ENCODE data around the gene PMM2.
A peak's percentile ranks its signal among the peaks of the same experiment; 100 is the strongest.

The PMM2 gene

DNA sequence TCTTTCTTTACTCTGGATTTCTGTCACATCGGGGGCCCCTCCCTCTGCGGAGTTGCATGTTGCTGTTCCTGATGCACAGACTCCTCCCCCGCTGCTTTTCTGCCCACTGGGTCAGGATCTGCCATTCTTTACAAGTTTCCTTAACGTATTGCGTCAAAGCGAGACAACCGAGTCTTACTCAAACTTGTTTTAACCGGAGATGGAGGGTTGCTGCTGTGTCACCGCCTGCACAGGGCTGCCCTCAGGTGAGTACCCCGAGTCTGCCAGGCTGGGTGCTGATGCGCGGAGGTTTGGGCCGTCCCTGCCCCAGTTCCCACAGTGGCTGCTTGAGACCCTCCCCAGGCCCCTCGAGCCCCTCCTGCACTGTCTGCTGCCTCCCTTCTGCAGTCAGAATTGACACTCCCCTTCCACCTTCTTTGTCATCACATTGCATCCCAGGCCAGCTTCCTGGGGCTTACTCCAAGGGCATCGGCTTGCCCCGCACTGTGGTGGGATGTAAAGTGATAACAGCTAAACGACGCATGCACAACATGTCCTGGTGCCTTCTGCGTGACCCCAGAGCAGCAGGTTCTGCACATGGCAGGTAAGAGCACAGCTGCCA lies 51.9 kb downstream of the PMM2 start:
- H3K4me3 ChIP-seq = no peak overlapping the region
- TF ChIP-seq, protein P1, sequence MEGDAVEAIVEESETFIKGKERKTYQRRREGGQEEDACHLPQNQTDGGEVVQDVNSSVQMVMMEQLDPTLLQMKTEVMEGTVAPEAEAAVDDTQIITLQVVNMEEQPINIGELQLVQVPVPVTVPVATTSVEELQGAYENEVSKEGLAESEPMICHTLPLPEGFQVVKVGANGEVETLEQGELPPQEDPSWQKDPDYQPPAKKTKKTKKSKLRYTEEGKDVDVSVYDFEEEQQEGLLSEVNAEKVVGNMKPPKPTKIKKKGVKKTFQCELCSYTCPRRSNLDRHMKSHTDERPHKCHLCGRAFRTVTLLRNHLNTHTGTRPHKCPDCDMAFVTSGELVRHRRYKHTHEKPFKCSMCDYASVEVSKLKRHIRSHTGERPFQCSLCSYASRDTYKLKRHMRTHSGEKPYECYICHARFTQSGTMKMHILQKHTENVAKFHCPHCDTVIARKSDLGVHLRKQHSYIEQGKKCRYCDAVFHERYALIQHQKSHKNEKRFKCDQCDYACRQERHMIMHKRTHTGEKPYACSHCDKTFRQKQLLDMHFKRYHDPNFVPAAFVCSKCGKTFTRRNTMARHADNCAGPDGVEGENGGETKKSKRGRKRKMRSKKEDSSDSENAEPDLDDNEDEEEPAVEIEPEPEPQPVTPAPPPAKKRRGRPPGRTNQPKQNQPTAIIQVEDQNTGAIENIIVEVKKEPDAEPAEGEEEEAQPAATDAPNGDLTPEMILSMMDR (IDR thresholded peaks at IDR 0.05) = no peak
- no peaks in the 10 kb centered on the region for H3K9me3 ChIP-seq
- intact Hi-C loops (cut with DNase I; ENCODE audit: low total_unique reads) = no loop called here
- peaks cover 18 to 67% (median 44%) of the 10 kb centered on the region in 3 donors for H3K36me3 ChIP-seq
- peaks cover 0 to 8% (median 7%) of the 10 kb centered on the region in 4 donors for H3K4me1 ChIP-seq
- DNase-seq = peak in 1 of 2 donors; percentile 63
- H3K27ac ChIP-seq = no peak overlapping the region
- H3K27me3 ChIP-seq = no peaks in the 10 kb centered on the region

DNA sequence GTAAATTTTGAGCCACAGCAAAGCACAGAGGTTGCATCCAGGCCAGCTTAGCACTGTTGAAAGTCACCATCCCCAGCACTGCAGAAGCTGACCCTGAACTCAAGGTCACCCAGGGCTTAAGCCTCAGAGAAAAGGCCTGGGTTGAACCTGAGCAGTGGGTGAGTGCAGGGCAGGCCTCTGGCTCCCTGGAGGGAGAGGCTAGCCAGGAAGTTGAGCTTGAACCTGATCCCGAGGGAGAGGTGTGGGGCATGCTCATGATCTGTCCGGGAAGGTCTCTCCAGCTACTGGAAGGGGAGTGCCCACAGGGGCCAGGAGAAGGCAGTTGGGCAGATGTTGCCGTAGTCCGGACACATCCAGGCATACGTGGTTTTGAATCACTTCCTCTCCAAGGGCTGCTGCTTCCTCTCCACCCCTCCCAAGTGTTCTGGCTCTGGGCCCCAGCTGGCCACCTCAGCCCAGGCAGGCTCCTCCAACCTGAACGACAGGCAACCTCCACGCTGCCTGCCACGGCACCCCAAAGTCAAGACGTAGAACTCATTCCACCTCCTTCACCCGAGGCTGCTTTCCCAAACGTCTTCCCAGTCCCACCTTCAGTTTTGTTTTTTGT lies 52.7 kb downstream of the PMM2 start:
- H3K4me1 ChIP-seq = peaks cover 0 to 8% (median 7%) of the 10 kb centered on the region in 4 donors
- intact Hi-C loops (cut with DNase I; ENCODE audit: low total_unique reads) = no loop called here
- H3K27ac ChIP-seq = peak overlapping the region in 1 of 2 donors; percentile 7
- H3K27me3 ChIP-seq = no peaks in the 10 kb centered on the region
- no peaks in the 10 kb centered on the region for H3K9me3 ChIP-seq
- H3K4me3 ChIP-seq = no peak overlapping the region
- DNase-seq = peak in 1 of 2 donors; percentile 73
- TF ChIP-seq, protein P1 (IDR thresholded peaks at IDR 0.05) = no peak
- H3K36me3 ChIP-seq = peaks cover 27 to 76% (median 53%) of the 10 kb centered on the region in 3 donors

DNA sequence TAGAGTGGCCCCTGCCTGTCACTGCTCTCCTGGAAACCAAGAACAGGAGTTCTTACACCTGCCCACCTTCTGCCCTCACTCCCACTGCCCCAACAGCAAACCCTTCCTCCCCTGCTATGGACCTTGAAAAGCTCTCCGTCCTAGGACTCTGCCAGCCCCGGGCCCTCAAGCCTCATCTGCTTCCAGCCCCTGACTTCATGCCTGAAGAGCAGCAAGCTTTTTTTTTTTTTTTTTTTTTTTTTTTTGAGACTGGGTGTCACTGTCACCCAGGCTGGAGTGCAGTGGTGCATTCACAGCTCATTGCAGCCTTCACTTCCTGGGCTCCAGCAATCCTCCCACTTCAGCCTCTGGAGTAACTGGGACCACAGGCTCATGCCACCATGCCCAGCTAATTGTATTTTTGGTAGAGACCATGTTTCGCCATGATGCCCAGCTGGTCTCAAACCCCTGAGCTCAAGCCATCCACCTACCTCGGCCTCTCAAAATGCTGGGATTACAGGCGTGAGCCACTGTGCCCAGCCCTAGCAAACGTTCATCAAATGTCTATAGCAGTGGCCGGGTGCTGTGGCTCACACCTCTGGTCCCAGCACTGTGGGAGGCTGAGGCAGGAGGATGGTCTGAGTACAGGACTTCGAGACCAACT lies 54.2 kb downstream of the PMM2 start:
- Histone ChIP-seq H3K9me3 (no peaks in the 10 kb centered on the region), H3K27me3 (no peaks in the 10 kb centered on the region), H3K4me3 (no peak overlapping the region), H3K27ac (no peak overlapping the region), H3K36me3 (peaks cover 33 to 91% (median 68%) of the 10 kb centered on the region in 3 donors), H3K4me1 (peaks cover 0 to 8% (median 7%) of the 10 kb centered on the region in 4 donors)
- TF ChIP-seq, protein P1 (IDR thresholded peaks at IDR 0.05) = no peak
- peak in 1 of 2 donors; percentile 47 for DNase-seq
- intact Hi-C loops (cut with DNase I; ENCODE audit: low total_unique reads) = no loop called here

DNA sequence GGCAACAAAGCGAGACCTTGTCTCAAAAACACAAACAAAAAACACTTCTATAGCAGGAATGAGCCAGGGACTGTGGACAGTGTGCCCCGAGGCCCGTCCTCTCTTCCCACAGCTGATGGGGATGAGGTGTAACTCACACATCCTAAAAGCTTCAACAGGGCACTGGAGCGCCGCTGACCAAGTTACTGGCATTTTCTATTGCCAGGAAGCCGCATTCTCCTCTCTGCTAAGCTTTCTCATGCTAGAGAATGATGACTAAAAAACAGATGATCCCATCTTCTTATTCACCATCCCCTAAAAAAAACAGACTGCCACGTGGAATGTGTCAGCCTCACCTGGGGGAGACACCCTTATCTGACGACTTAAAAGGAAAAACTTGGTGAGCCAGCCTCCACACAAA lies 54.9 kb downstream of the PMM2 start:
- TF ChIP-seq, protein P1 (IDR thresholded peaks at IDR 0.05) = no peak
- no peaks in the 10 kb centered on the region for H3K9me3 ChIP-seq
- H3K36me3 ChIP-seq = peaks cover 35 to 92% (median 70%) of the 10 kb centered on the region in 3 donors
- peaks cover 0 to 8% (median 7%) of the 10 kb centered on the region in 4 donors for H3K4me1 ChIP-seq
- intact Hi-C loops (cut with DNase I; ENCODE audit: low total_unique reads) = no loop called here
- DNase-seq = no peak
- H3K27ac ChIP-seq = no peak overlapping the region
- H3K4me3 ChIP-seq = no peak overlapping the region
- no peaks in the 10 kb centered on the region for H3K27me3 ChIP-seq

DNA sequence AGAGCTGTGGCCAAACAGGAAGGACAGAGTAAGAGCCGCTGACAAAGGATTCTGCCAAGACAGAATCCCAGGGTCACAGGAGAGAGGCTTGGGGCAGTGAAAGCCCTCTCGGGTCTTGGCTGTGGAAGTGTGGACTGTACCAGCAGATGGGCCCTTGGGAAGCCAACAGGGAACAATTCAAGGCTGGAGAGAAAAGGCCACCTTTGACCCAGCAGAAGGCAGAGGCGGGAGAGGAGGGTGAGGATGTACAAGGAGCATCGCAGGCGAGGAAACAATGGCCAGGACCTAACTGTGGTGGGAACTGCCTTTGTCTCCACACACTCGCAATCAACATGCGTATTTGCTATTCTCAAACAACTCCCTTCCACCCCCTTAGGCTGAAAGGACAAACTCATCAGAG lies 55.5 kb downstream of the PMM2 start:
- Histone ChIP-seq H3K9me3 (no peaks in the 10 kb centered on the region), H3K27ac (no peak overlapping the region), H3K4me3 (no peak overlapping the region), H3K36me3 (peaks cover 31 to 91% (median 72%) of the 10 kb centered on the region in 3 donors), H3K4me1 (peaks cover 0 to 8% (median 7%) of the 10 kb centered on the region in 4 donors), H3K27me3 (no peaks in the 10 kb centered on the region)
- no peak for DNase-seq
- TF ChIP-seq, protein P1 (IDR thresholded peaks at IDR 0.05) = no peak
- intact Hi-C loops (cut with DNase I; ENCODE audit: low total_unique reads) = no loop called here
